ENCODE data around the gene VPS45. TPM values are rescaled to one million over a fixed set of nuclear protein-coding genes. Genes with fewer than 3 reads are reported as not detected.

Gene VPS45
- total and polyA plus RNA-seq, 2 of the 8 experiments (the other 6 are each of a cell fraction or from before 2014, with no cell fraction given): 19.1 to 27.6 TPM

DNA sequence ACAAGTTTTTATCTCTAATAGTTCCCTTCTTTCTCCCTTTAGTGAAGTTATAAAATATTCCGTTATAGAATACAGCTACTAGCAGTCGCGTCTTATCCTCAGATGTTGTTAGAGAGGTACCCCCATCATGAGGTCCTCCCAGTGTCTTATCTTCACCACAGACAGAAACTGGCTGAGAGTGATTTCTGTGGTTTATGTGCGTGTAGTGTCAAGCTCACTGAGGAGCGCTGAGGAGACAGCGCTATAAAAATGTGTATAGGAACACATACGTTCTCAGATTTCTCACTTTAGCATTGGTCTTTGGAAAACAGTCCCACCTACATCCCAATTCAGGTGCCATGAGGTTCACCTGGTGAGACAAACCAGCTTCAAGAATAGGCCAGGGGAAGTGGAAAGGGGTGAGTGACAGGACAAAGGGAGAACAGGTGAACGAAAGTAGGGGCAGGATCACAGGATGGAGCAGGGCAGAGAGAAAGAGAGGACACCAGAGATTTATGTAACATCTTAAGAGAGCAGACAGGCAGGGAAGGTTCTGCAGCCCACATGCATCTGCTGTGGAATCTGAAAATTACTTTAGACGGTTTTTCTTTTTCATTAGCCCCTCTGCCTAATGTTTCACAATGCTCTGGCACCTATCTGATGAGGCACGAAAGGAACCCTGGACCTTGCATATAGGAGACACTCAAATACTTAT lies 79.4 kb downstream of the VPS45 start:
- Histone ChIP-seq H3K36me3 (ENCODE audit: control insufficient read depth in 2 of 4, insufficient read depth in 4 of 4, low read length in 3 of 4) (no peaks in the 10 kb centered on the region), H3K4me3 (ENCODE audit: extremely low read depth in 1 of 4, insufficient read depth in 2 of 4, low read depth in 3 of 4, low read length in 4 of 4) (no peak overlapping the region), H2AFZ (ENCODE audit: low read length) (no peak overlapping the region), H3K14ac (ENCODE audit: insufficient read length) (no peak overlapping the region), H2BK120ac (replicated peaks; ENCODE audit: low read depth, low read length) (no peak overlapping the region), H3K9me3 (ENCODE audit: insufficient read depth in 2 of 2, low read depth in 1 of 2, low read length in 1 of 2) (no peaks in the 10 kb centered on the region), H3K79me2 (ENCODE audit: control insufficient read depth in 1 of 2, insufficient read depth in 2 of 2, low read length in 2 of 2) (peaks cover 0 to 13% of the 10 kb centered on the region in 2 experiments; a peak in 2 of 4 replicates), H3K56ac (replicated peaks; ENCODE audit: insufficient read length, low read depth, low read length) (no peak overlapping the region), H3K79me1 (ENCODE audit: low read depth, low read length) (no peaks in the 10 kb centered on the region), H4K91ac (replicated peaks; ENCODE audit: insufficient read length, low read length) (no peak overlapping the region), H2BK12ac (ENCODE audit: low read depth, low read length) (no peak overlapping the region), H3K23me2 (ENCODE audit: low read depth, low read length) (peaks cover 14% of the 10 kb centered on the region), H2BK20ac (ENCODE audit: low read length) (no peak overlapping the region), H4K5ac (ENCODE audit: insufficient read length, low read depth, low read length) (no peak overlapping the region), H2BK15ac (ENCODE audit: low read length) (no peak overlapping the region), H3K18ac (ENCODE audit: extremely low read depth, low read length) (no peak overlapping the region), H3K9ac (replicated peaks in 1 of 4; ENCODE audit: extremely low read depth in 1 of 4, low read depth in 3 of 4, low read length in 3 of 4) (no peak overlapping the region), H3K4me1 (replicated peaks in 1 of 4; ENCODE audit: control insufficient read depth in 3 of 4, insufficient read depth in 4 of 4, low read length in 3 of 4) (peaks cover 0 to 14% (median 5%) of the 10 kb centered on the region in 4 experiments; a peak in 6 of 7 replicates), H3K27me3 (replicated peaks in 1 of 4; ENCODE audit: control insufficient read depth in 3 of 4, extremely low read depth in 1 of 4, insufficient read depth in 3 of 4, low read length in 3 of 4) (peaks cover 0 to 2% (median 0%) of the 10 kb centered on the region in 4 experiments; a peak in 1 of 7 replicates), H4K8ac (ENCODE audit: extremely low read depth, insufficient read depth, low read length) (no peak overlapping the region), H3K27ac (ENCODE audit: low read depth, low read length) (no peak overlapping the region), H4K20me1 (replicated peaks in 1 of 2; ENCODE audit: control insufficient read depth in 1 of 2, insufficient read depth in 2 of 2, low read length in 2 of 2) (peaks cover 0 to 4% of the 10 kb centered on the region in 2 experiments), H3K23ac (ENCODE audit: insufficient read length) (no peak overlapping the region), H2BK5ac (ENCODE audit: low read depth, low read length) (no peak overlapping the region), H3K4ac (replicated peaks; ENCODE audit: insufficient read length, low read depth, low read length) (no peak overlapping the region), H2AK5ac (ENCODE audit: low read depth, low read length) (no peak overlapping the region), H3K4me2 (ENCODE audit: insufficient read depth in 1 of 2, low read depth in 2 of 2, low read length in 2 of 2) (no peak overlapping the region)
- ChIA-PET POLR2A (ENCODE audit: partially characterized antibody) (interaction anchor here (0.5 to 3.9 kb wide), 3 partner anchors 11 to 258 kb away, joined by 3 to 20 read pairs (median 9); no protein-coding TSS in a partner anchor), CTCF (ENCODE audit: partially characterized antibody) (interaction anchor here (0.8 to 1.8 kb wide), 4 partner anchors 11 to 23 kb away, joined by 3 to 6 read pairs (median 4); no protein-coding TSS in a partner anchor)
- WGBS, 2 experiments (ENCODE audit: extremely low coverage in 1 of 2, insufficient coverage in 1 of 2, insufficient read length in 1 of 2, insufficient replicate concordance in 2 of 2, low coverage in 1 of 2, low lambda C conversion rate in 2 of 2, missing lambda C conversion rate in 1 of 2): 88% methylated on average over 10 of the region's 10 CpGs; no CpG with 5 or more reads in 1 of the 2 experiments
- DNase-seq (ENCODE audit: low read depth in 1 of 2, low spot score in 2 of 2) (peak in 1 of 2 experiments; percentile 34), FAIRE-seq (no peak)
- TF ChIP-seq SP2 (IDR thresholded peaks at IDR 0.05; ENCODE audit: low read length) (no peak), ZNF274 (IDR thresholded peaks at IDR 0.05; ENCODE audit: borderline replicate concordance, extremely low read depth, low read length) (no peak), SP1 (IDR thresholded peaks at IDR 0.05; ENCODE audit: low read depth, low read length) (no peak), BCL11A (IDR thresholded peaks at IDR 0.05; ENCODE audit: low read depth in 2 of 2, low read length in 2 of 2) (no peak), JUND (IDR thresholded peaks at IDR 0.05; ENCODE audit: low read length) (no peak), FOSL1 (IDR thresholded peaks at IDR 0.05; ENCODE audit: insufficient read depth, low read depth, low read length) (no peak), SRF (IDR thresholded peaks at IDR 0.05; ENCODE audit: low read depth, low read length) (no peak), POLR2AphosphoS5 (IDR thresholded peaks at IDR 0.05; ENCODE audit: low read depth, low read length) (no peak), CBX8 (IDR thresholded peaks at IDR 0.05; ENCODE audit: borderline replicate concordance, low read depth, low read length) (no peak)
- TF ChIP-seq, protein P1, sequence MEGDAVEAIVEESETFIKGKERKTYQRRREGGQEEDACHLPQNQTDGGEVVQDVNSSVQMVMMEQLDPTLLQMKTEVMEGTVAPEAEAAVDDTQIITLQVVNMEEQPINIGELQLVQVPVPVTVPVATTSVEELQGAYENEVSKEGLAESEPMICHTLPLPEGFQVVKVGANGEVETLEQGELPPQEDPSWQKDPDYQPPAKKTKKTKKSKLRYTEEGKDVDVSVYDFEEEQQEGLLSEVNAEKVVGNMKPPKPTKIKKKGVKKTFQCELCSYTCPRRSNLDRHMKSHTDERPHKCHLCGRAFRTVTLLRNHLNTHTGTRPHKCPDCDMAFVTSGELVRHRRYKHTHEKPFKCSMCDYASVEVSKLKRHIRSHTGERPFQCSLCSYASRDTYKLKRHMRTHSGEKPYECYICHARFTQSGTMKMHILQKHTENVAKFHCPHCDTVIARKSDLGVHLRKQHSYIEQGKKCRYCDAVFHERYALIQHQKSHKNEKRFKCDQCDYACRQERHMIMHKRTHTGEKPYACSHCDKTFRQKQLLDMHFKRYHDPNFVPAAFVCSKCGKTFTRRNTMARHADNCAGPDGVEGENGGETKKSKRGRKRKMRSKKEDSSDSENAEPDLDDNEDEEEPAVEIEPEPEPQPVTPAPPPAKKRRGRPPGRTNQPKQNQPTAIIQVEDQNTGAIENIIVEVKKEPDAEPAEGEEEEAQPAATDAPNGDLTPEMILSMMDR (IDR thresholded peaks at IDR 0.05; ENCODE audit: control extremely low read depth in 1 of 3, insufficient read depth in 1 of 3, low read depth in 1 of 3, low read length in 3 of 3): no peak

Data from H1 (cell line).